Activated CD8-positive, alpha-beta T cell treated with anti-CD3 and anti-CD28 coated beads for 36 hours (primary cell): ENCODE measurements around the gene SRCIN1. TPM values are rescaled to one million over a fixed set of nuclear protein-coding genes. Genes with fewer than 3 reads are reported as not detected.

Experiments used
- ATAC-seq: fragments of 200-7000 bp; cut with Tn5 transposase; one replicate; pipeline ENCODE4 v1.10.0; 2021; ENCODE audit warnings: mild to moderate bottlenecking, moderate library complexity
- CTCF ChIA-PET: fragments of 350-600 bp; sonication (Branson Sonifier 250); formaldehyde crosslinking; loops from one replicate; lab custom pipeline; 2021; ENCODE audit warnings: antibody characterized with exemption; lab: Charles Lee
- POLR2A ChIA-PET: fragments of 350-600 bp; sonication (Branson Sonifier 250); formaldehyde crosslinking; loops from one replicate; lab custom pipeline; 2021; ENCODE audit warnings: antibody characterized with exemption; lab: Charles Lee
- DNase-seq: peaks from one replicate; pipeline ENCODE4 v3.0.0-alpha.2; 2020
- H3K27ac Mint-ChIP-seq: one replicate; pipeline ENCODE4 v1.8.0; 2021; ENCODE audit warnings: mild to moderate bottlenecking, mixed read lengths
- H3K27me3 Mint-ChIP-seq: one replicate; pipeline ENCODE4 v1.8.0; 2021; ENCODE audit warnings: mixed read lengths
- H3K36me3 Mint-ChIP-seq: one replicate; pipeline ENCODE4 v1.8.0; 2021; ENCODE audit warnings: low read depth, mixed read lengths
- H3K4me1 Mint-ChIP-seq: one replicate; pipeline ENCODE4 v1.8.0; 2021; ENCODE audit warnings: low read depth, mixed read lengths
- H3K4me3 Mint-ChIP-seq: one replicate; pipeline ENCODE4 v1.8.0; 2021; ENCODE audit warnings: mild to moderate bottlenecking, moderate library complexity, mixed read lengths
- H3K9me3 Mint-ChIP-seq: one replicate; pipeline ENCODE4 v1.8.0; 2021; ENCODE audit warnings: mixed read lengths
- CTCF ChIP-seq: fragments of 200-600 bp; IDR thresholded peaks from one replicate; pipeline ENCODE4 v1.8.0; 2022; ENCODE audit warnings: antibody characterized with exemption, mild to moderate bottlenecking
- intact Hi-C: fragments of 100-400 bp; cut with micrococcal nuclease; formaldehyde crosslinking; loops from one replicate; pipeline ENCODE4 v1.10.0; 2022
- total RNA-seq, 2 experiments: library from RNA; stranded (reverse); gene quantifications; one replicate each; pipeline ENCODE4 v1.2.3, GENCODE V29; 2021

Gene SRCIN1
- total RNA-seq, 2 experiments from 2014 or later = 0.74 to 1.1 TPM

GRCh38 chr17:38590988-38591758 lies 14.6 kb downstream of the SRCIN1 start:
- no peak for DNase-seq
- H3K4me3 Mint-ChIP-seq = no peak overlapping the region
- intact Hi-C loops = no loop called here
- no peak for TF ChIP-seq CTCF
- peaks cover 59% of the 10 kb centered on the region for H3K27me3 Mint-ChIP-seq
- H3K9me3 Mint-ChIP-seq = no peaks in the 10 kb centered on the region
- ChIA-PET CTCF (interaction anchor here (1.3 to 12.3 kb wide), 4 partner anchors 32 to 76 kb away, joined by 3 to 241 read pairs (median 6); no protein-coding TSS in a partner anchor), POLR2A (interaction anchor here (1.0 kb wide), 1 partner anchor 33 kb away, joined by 3 read pairs; no protein-coding TSS in a partner anchor)
- H3K36me3 Mint-ChIP-seq = no peaks in the 10 kb centered on the region
- peaks cover 17% of the 10 kb centered on the region for H3K4me1 Mint-ChIP-seq
- peak; percentile 60 for ATAC-seq
- no peak overlapping the region for H3K27ac Mint-ChIP-seq

GRCh38 chr17:38589462-38590114 lies 16.2 kb downstream of the SRCIN1 start:
- no peak overlapping the region for H3K27ac Mint-ChIP-seq
- H3K9me3 Mint-ChIP-seq = no peaks in the 10 kb centered on the region
- no peak overlapping the region for H3K4me3 Mint-ChIP-seq
- POLR2A ChIA-PET = interaction anchor here (0.5 kb wide), 1 partner anchor 23 kb away, joined by 3 read pairs; no protein-coding TSS in a partner anchor
- CTCF ChIA-PET = interaction anchor here (1.0 to 12.3 kb wide), 5 partner anchors 24 to 78 kb away, joined by 3 to 241 read pairs (median 4); no protein-coding TSS in a partner anchor
- no peak for TF ChIP-seq CTCF
- no peaks in the 10 kb centered on the region for H3K36me3 Mint-ChIP-seq
- H3K4me1 Mint-ChIP-seq = peaks cover 18% of the 10 kb centered on the region
- intact Hi-C loops = loop anchor here (10.0 kb wide), 1 partner anchor 75 kb away; no protein-coding TSS in a partner anchor
- DNase-seq = no peak
- H3K27me3 Mint-ChIP-seq = peaks cover 65% of the 10 kb centered on the region
- ATAC-seq = no peak

GRCh38 chr17:38588788-38589174 lies 17.0 kb downstream of the SRCIN1 start:
- ATAC-seq (no peak), DNase-seq (no peak)
- H3K27me3 Mint-ChIP-seq = peaks cover 65% of the 10 kb centered on the region
- CTCF ChIA-PET = interaction anchor here (12.3 kb wide), 1 partner anchor 32 kb away, joined by 241 read pairs; no protein-coding TSS in a partner anchor
- TF ChIP-seq CTCF = no peak
- intact Hi-C loops = loop anchor here (10.0 kb wide), 1 partner anchor 76 kb away; no protein-coding TSS in a partner anchor
- H3K36me3 Mint-ChIP-seq = no peaks in the 10 kb centered on the region
- H3K4me3 Mint-ChIP-seq = no peak overlapping the region
- peaks cover 21% of the 10 kb centered on the region for H3K4me1 Mint-ChIP-seq
- no peak overlapping the region for H3K27ac Mint-ChIP-seq
- H3K9me3 Mint-ChIP-seq = no peaks in the 10 kb centered on the region
- POLR2A ChIA-PET = no interaction called here

DNA sequence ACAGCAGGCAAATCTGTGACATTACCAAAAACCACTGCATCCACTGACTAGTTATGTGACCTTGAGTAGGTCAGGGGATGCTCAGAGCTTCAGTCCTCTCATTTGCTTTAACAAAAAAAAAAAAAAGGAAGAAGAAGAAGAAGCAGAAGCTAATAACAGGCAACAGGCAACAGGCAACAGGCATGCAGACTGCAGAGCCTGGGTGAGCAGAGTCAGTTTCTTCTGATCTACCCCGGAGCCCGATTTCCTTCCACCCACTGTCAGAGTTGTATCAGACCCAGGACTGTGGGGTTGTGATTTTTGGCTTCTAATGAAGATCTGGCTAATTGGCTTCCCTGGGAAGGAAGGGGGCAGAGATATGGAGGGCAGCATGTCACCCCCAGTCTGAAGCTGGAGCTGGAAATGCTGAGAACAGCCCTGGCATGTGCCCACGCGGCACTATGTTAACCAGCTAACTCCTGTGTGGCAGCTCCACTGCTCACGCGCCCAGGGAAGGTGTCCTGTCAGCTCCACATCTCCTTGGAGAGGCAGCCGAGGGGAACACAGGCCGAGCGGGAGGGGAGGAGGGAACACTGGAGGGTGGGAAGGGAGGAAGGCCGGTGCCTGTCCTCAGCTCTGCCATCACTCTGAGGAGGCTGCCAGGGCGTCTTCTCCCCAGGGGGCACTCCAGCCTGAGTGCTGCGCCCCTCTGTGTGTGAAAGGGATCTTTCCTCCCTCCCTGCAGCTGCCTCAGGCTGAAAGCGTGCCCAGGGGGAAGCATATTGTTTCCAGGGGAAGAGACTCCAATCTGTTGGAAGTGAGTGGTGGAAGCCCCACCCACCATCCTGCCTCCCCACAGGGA lies 17.6 kb downstream of the SRCIN1 start:
- peaks cover 21% of the 10 kb centered on the region for H3K4me1 Mint-ChIP-seq
- intact Hi-C loops = loop anchor here (10.0 kb wide), 1 partner anchor 77 kb away; no protein-coding TSS in a partner anchor
- POLR2A ChIA-PET = interaction anchor here (0.7 kb wide), 2 partner anchors 23 to 79 kb away, joined by 3 to 4 read pairs; no protein-coding TSS in a partner anchor

More for the DNA sequence above, 17.6 kb downstream of the SRCIN1 start:
- H3K4me3 Mint-ChIP-seq = no peak overlapping the region
- ATAC-seq = no peak
- no peak for TF ChIP-seq CTCF
- no peak overlapping the region for H3K27ac Mint-ChIP-seq
- no peak for DNase-seq
- H3K27me3 Mint-ChIP-seq = peaks cover 59% of the 10 kb centered on the region
- no peaks in the 10 kb centered on the region for H3K36me3 Mint-ChIP-seq
- H3K9me3 Mint-ChIP-seq = no peaks in the 10 kb centered on the region
- CTCF ChIA-PET = interaction anchor here (1.9 to 12.3 kb wide), 2 partner anchors 32 to 79 kb away, joined by 9 to 241 read pairs; no protein-coding TSS in a partner anchor
